Measurements from ENCODE around the gene KLHL2.

- no peak for TF ChIP-seq EZH2 (IDR thresholded peaks at IDR 0.05)
- TF ChIP-seq, protein P1, sequence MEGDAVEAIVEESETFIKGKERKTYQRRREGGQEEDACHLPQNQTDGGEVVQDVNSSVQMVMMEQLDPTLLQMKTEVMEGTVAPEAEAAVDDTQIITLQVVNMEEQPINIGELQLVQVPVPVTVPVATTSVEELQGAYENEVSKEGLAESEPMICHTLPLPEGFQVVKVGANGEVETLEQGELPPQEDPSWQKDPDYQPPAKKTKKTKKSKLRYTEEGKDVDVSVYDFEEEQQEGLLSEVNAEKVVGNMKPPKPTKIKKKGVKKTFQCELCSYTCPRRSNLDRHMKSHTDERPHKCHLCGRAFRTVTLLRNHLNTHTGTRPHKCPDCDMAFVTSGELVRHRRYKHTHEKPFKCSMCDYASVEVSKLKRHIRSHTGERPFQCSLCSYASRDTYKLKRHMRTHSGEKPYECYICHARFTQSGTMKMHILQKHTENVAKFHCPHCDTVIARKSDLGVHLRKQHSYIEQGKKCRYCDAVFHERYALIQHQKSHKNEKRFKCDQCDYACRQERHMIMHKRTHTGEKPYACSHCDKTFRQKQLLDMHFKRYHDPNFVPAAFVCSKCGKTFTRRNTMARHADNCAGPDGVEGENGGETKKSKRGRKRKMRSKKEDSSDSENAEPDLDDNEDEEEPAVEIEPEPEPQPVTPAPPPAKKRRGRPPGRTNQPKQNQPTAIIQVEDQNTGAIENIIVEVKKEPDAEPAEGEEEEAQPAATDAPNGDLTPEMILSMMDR (IDR thresholded peaks at IDR 0.05): no peak
These were observed 152.1 kb downstream of the KLHL2 start for GRCh38 chr4:165359506-165359905.
